Right atrium auricular region (tissue), 2 donors: Measurements from ENCODE around the gene PCSK1N. TPM values are rescaled to one million over a fixed set of nuclear protein-coding genes. Genes with fewer than 3 reads are reported as not detected.

Source experiments
- DNase-seq: peaks from one replicate; pipeline ENCODE4 v3.0.0-alpha.2; 2019; ENCODE audit warnings: low spot score
- H3K27ac ChIP-seq, 2 donors: fragments of 200-600 bp; sonication (generic); 1 replicate in 1 of 2; 2 replicates in 1 of 2; pipeline ENCODE4 v1.5.1; 2016 to 2019
- H3K27me3 ChIP-seq, 2 donors: fragments of 200-600 bp; sonication (generic); one replicate each; pipeline versions ENCODE4 v1.5.1 to v1.6.0; 2017 to 2019
- H3K36me3 ChIP-seq: fragments of 200-600 bp; sonication (generic); one replicate; pipeline ENCODE4 v1.5.1; 2016
- H3K4me1 ChIP-seq, 2 donors: fragments of 200-600 bp; sonication (generic); one replicate each; pipeline versions ENCODE4 v1.5.1 to v1.6.0; 2017 to 2019
- H3K4me3 ChIP-seq, 2 donors: fragments of 200-600 bp; sonication (generic); 1 replicate in 1 of 2; 2 replicates in 1 of 2; pipeline ENCODE4 v1.5.1; 2017 to 2019; ENCODE audit warnings: mild to moderate bottlenecking in 1 of 2, moderate library complexity in 1 of 2
- H3K9me3 ChIP-seq, 2 donors: fragments of 200-600 bp; sonication (generic); one replicate each; pipeline ENCODE4 v1.5.1; 2019
- CTCF ChIP-seq, 2 donors: fragments of 200-600 bp; sonication (generic); IDR thresholded peaks; one replicate each; pipeline ENCODE4 v1.5.1; 2019; ENCODE audit warnings: antibody characterized with exemption in 2 of 2
- total RNA-seq, 2 donors: library from RNA; depleted of rRNA; stranded (reverse); fragments of >200 nt; gene quantifications; one replicate each; pipeline ENCODE4 v1.1.0, GENCODE V29; 2016

The PCSK1N gene
- total RNA-seq, 2 donors from 2014 or later = 4.3 to 12.5 TPM

- TF ChIP-seq CTCF (IDR thresholded peaks at IDR 0.05) = no peak
- H3K27me3 ChIP-seq = no peaks in the 10 kb centered on the region
- no peaks in the 10 kb centered on the region for H3K36me3 ChIP-seq
- no peak overlapping the region for H3K27ac ChIP-seq
- no peaks in the 10 kb centered on the region for H3K9me3 ChIP-seq
- no peak for DNase-seq
- no peaks in the 10 kb centered on the region for H3K4me1 ChIP-seq
- no peak overlapping the region for H3K4me3 ChIP-seq
Measured at GRCh38 chrX:48852857-48853256, 17.4 kb upstream of the PCSK1N start.

GRCh38 chrX:48848847-48849246 lies 13.4 kb upstream of the PCSK1N start:
- Histone ChIP-seq H3K27me3 (no peaks in the 10 kb centered on the region), H3K4me3 (no peak overlapping the region), H3K36me3 (no peaks in the 10 kb centered on the region), H3K27ac (no peak overlapping the region), H3K4me1 (no peaks in the 10 kb centered on the region), H3K9me3 (no peaks in the 10 kb centered on the region)
- DNase-seq = no peak
- no peak for TF ChIP-seq CTCF (IDR thresholded peaks at IDR 0.05)

GRCh38 chrX:48839686-48840085 lies 4.3 kb upstream of the PCSK1N start:
- Histone ChIP-seq H3K36me3 (no peaks in the 10 kb centered on the region), H3K4me1 (no peaks in the 10 kb centered on the region), H3K27ac (no peak overlapping the region), H3K4me3 (no peak overlapping the region), H3K9me3 (no peaks in the 10 kb centered on the region), H3K27me3 (peaks cover 0 to 4% of the 10 kb centered on the region in 2 donors)
- no peak for DNase-seq
- no peak for TF ChIP-seq CTCF (IDR thresholded peaks at IDR 0.05)

- no peak for DNase-seq
- H3K4me1 ChIP-seq = no peaks in the 10 kb centered on the region
- no peak overlapping the region for H3K27ac ChIP-seq
- no peak overlapping the region for H3K4me3 ChIP-seq
- no peak for TF ChIP-seq CTCF (IDR thresholded peaks at IDR 0.05)
- no peaks in the 10 kb centered on the region for H3K36me3 ChIP-seq
- no peaks in the 10 kb centered on the region for H3K9me3 ChIP-seq
- peaks cover 0 to 4% of the 10 kb centered on the region in 2 donors for H3K27me3 ChIP-seq
Measured at GRCh38 chrX:48834383-48834709, 1.1 kb downstream of the PCSK1N start.

GRCh38 chrX:48833542-48834138 lies 1.8 kb downstream of the PCSK1N start:
- TF ChIP-seq CTCF (IDR thresholded peaks at IDR 0.05) = no peak
- Histone ChIP-seq H3K4me1 (no peaks in the 10 kb centered on the region), H3K27ac (no peak overlapping the region), H3K27me3 (peaks cover 0 to 4% of the 10 kb centered on the region in 2 donors), H3K4me3 (no peak overlapping the region), H3K36me3 (no peaks in the 10 kb centered on the region), H3K9me3 (no peaks in the 10 kb centered on the region)
- DNase-seq = no peak

GRCh38 chrX:48831909-48832291 lies 3.5 kb downstream of the PCSK1N start:
- no peaks in the 10 kb centered on the region for H3K4me1 ChIP-seq
- peaks cover 0 to 4% of the 10 kb centered on the region in 2 donors for H3K27me3 ChIP-seq
- no peaks in the 10 kb centered on the region for H3K36me3 ChIP-seq
- no peak overlapping the region for H3K27ac ChIP-seq
- no peaks in the 10 kb centered on the region for H3K9me3 ChIP-seq
- H3K4me3 ChIP-seq = no peak overlapping the region
- TF ChIP-seq CTCF (IDR thresholded peaks at IDR 0.05) = no peak
- no peak for DNase-seq
